HG03469 (cell line): ENCODE measurements around the gene GAL3ST2.
"Not testable (repeated sequence)": the region's sequence is repeated elsewhere in the genome, so short reads cannot be mapped to it uniquely, and the experiment has no call there.

Source experiments
- ATAC-seq: cut with Tn5 transposase; IDR thresholded peaks from one replicate; pipeline ENCODE4 v1.9.1; 2021; ENCODE audit warnings: mild to moderate bottlenecking, moderate library complexity, moderate number of reproducible peaks; ENCODE audit not compliant: unreplicated experiment

Gene GAL3ST2

GRCh38 chr2:241806217-241806616 lies 29.6 kb downstream of the GAL3ST2 start:
- ATAC-seq, result not testable (repeated sequence)

- no peak for ATAC-seq
These were observed 31.6 kb downstream of the GAL3ST2 start for GRCh38 chr2:241808051-241808720.

GRCh38 chr2:241808721-241809382 lies 32.2 kb downstream of the GAL3ST2 start, which contains the start of gene NEU4:
TSS of gene NEU4 (plus strand) at chr2:241809193. CDS start at chr2:241814485, 5,292 bp downstream.
- ATAC-seq, result no peak

GRCh38 chr2:241809383-241810306 lies 33.0 kb downstream of the GAL3ST2 start:
- ATAC-seq, result no peak

GRCh38 chr2:241810307-241811200 lies 33.9 kb downstream of the GAL3ST2 start:
- no peak for ATAC-seq

- no peak for ATAC-seq
These were observed 34.8 kb downstream of the GAL3ST2 start for GRCh38 chr2:241811201-241811951.

GRCh38 chr2:241811952-241812729 lies 35.5 kb downstream of the GAL3ST2 start:
- no peak for ATAC-seq

GRCh38 chr2:241812730-241813643 lies 36.4 kb downstream of the GAL3ST2 start:
- no peak for ATAC-seq

- ATAC-seq, result no peak
These were observed 37.2 kb downstream of the GAL3ST2 start for GRCh38 chr2:241813644-241814392.

GRCh38 chr2:241814393-241814642 lies 37.7 kb downstream of the GAL3ST2 start:
- no peak for ATAC-seq

- ATAC-seq, result no peak
These were observed 38.2 kb downstream of the GAL3ST2 start for GRCh38 chr2:241814643-241815476.

GRCh38 chr2:241815477-241816430 lies 39.1 kb downstream of the GAL3ST2 start:
- no peak for ATAC-seq

- ATAC-seq, result no peak
These were observed 40.0 kb downstream of the GAL3ST2 start for GRCh38 chr2:241816431-241817121.

GRCh38 chr2:241817126-241817820 lies 40.7 kb downstream of the GAL3ST2 start:
- no peak for ATAC-seq
